Measurements from ENCODE around the gene COL3A1. TPM values are rescaled to one million over a fixed set of nuclear protein-coding genes. Genes with fewer than 3 reads are reported as not detected.

COL3A1 gene
- total RNA-seq, 1 experiment from 2014 or later, result not detected

GRCh38 chr2:188964976-188965546, 9.1 kb upstream of the COL3A1 start:
- H2AFZ ChIP-seq, result no peak overlapping the region
- TF ChIP-seq CTCF (conservative IDR thresholded peaks at IDR 0.05) (no peak), EZH2 (IDR thresholded peaks at IDR 0.05; ENCODE audit: low read depth) (no peak)
- no peaks in the 10 kb centered on the region for H3K36me3 ChIP-seq (ENCODE audit: low read depth)
- H3K9me2 ChIP-seq (ENCODE audit: insufficient read depth), result no peaks in the 10 kb centered on the region
- H3K27me3 ChIP-seq (ENCODE audit: insufficient read depth, low read depth), result no peaks in the 10 kb centered on the region
- DNase-seq, result no peak
- BruUV-seq (replicated peaks), result no TSS peak
- H3K9me3 ChIP-seq (ENCODE audit: insufficient read depth, low read depth), result no peaks in the 10 kb centered on the region
- no peak overlapping the region for H3K27ac ChIP-seq
- no peaks in the 10 kb centered on the region for H3K79me2 ChIP-seq (ENCODE audit: low read depth)
- CTCF ChIA-PET, result no interaction called here
- intact Hi-C loops (cut with micrococcal nuclease; ENCODE audit: unreplicated experiment), result no loop called here
- H3K4me3 ChIP-seq, result no peak overlapping the region
- H3K4me2 ChIP-seq, result no peak overlapping the region
- H3K4me1 ChIP-seq (replicated peaks; ENCODE audit: insufficient read depth), result no peaks in the 10 kb centered on the region
- POLR2A ChIA-PET (ENCODE audit: unreplicated experiment), result no interaction called here
- no peaks in the 10 kb centered on the region for H3F3A ChIP-seq (ENCODE audit: insufficient read depth, low read depth)
- H4K20me1 ChIP-seq (ENCODE audit: insufficient read depth), result no peaks in the 10 kb centered on the region

GRCh38 chr2:188965563-188965962, 8.6 kb upstream of the COL3A1 start:
- Histone ChIP-seq H3K9me3 (ENCODE audit: insufficient read depth, low read depth) (no peaks in the 10 kb centered on the region), H3K27me3 (ENCODE audit: insufficient read depth, low read depth) (no peaks in the 10 kb centered on the region), H2AFZ (no peak overlapping the region), H3K27ac (no peak overlapping the region), H3K4me1 (replicated peaks; ENCODE audit: insufficient read depth) (no peaks in the 10 kb centered on the region), H3K36me3 (ENCODE audit: low read depth) (no peaks in the 10 kb centered on the region), H3F3A (ENCODE audit: insufficient read depth, low read depth) (no peaks in the 10 kb centered on the region), H4K20me1 (ENCODE audit: insufficient read depth) (no peaks in the 10 kb centered on the region), H3K4me3 (no peak overlapping the region), H3K9me2 (ENCODE audit: insufficient read depth) (no peaks in the 10 kb centered on the region), H3K79me2 (ENCODE audit: low read depth) (no peaks in the 10 kb centered on the region), H3K4me2 (no peak overlapping the region)
- no peak for TF ChIP-seq CTCF (conservative IDR thresholded peaks at IDR 0.05)
- TF ChIP-seq EZH2 (IDR thresholded peaks at IDR 0.05; ENCODE audit: low read depth), result no peak
- POLR2A ChIA-PET (ENCODE audit: unreplicated experiment), result no interaction called here
- intact Hi-C loops (cut with micrococcal nuclease; ENCODE audit: unreplicated experiment), result no loop called here
- no TSS peak for BruUV-seq (replicated peaks)
- no peak for DNase-seq
- CTCF ChIA-PET, result no interaction called here

- Histone ChIP-seq H4K20me1 (ENCODE audit: insufficient read depth) (no peaks in the 10 kb centered on the region), H3F3A (ENCODE audit: insufficient read depth, low read depth) (no peaks in the 10 kb centered on the region), H3K4me3 (no peak overlapping the region), H3K9me3 (ENCODE audit: insufficient read depth, low read depth) (no peaks in the 10 kb centered on the region), H3K36me3 (ENCODE audit: low read depth) (no peaks in the 10 kb centered on the region), H3K9me2 (ENCODE audit: insufficient read depth) (no peaks in the 10 kb centered on the region), H3K27me3 (ENCODE audit: insufficient read depth, low read depth) (no peaks in the 10 kb centered on the region), H2AFZ (no peak overlapping the region), H3K4me2 (no peak overlapping the region), H3K27ac (no peak overlapping the region), H3K4me1 (replicated peaks; ENCODE audit: insufficient read depth) (no peaks in the 10 kb centered on the region), H3K79me2 (ENCODE audit: low read depth) (no peaks in the 10 kb centered on the region)
- intact Hi-C loops (cut with micrococcal nuclease; ENCODE audit: unreplicated experiment), result no loop called here
- TF ChIP-seq CTCF (conservative IDR thresholded peaks at IDR 0.05) (no peak), EZH2 (IDR thresholded peaks at IDR 0.05; ENCODE audit: low read depth) (no peak)
- DNase-seq, result no peak
- POLR2A ChIA-PET (ENCODE audit: unreplicated experiment), result no interaction called here
- no TSS peak for BruUV-seq (replicated peaks)
- CTCF ChIA-PET, result no interaction called here
Observed at GRCh38 chr2:188966079-188966571, 8.0 kb upstream of the COL3A1 start.
